Anterior cingulate cortex (tissue), 58 donors: ENCODE data around the gene CCDC137.

Experiments used
- DNase-seq, 58 donors: peaks; one replicate each; lab custom pipeline; 2025; lab: John Stamatoyannopoulos, UW

The CCDC137 gene

GRCh38 chr17:81713004-81713555, 46.5 kb downstream of the CCDC137 start:
- DNase-seq = peak in 11 of 58 donors; percentile 13 to 38 (median 20)

GRCh38 chr17:81713556-81714411, 47.2 kb downstream of the CCDC137 start:
- DNase-seq = no peak

GRCh38 chr17:81714412-81715106, 48.0 kb downstream of the CCDC137 start:
- no peak for DNase-seq

GRCh38 chr17:81715107-81715871, 48.8 kb downstream of the CCDC137 start:
- DNase-seq = no peak

- no peak for DNase-seq
Observed at GRCh38 chr17:81715872-81716673, 49.5 kb downstream of the CCDC137 start.

GRCh38 chr17:81716674-81716996, 50.1 kb downstream of the CCDC137 start:
- no peak for DNase-seq

- DNase-seq = no peak
Observed at GRCh38 chr17:81717049-81717765, 50.7 kb downstream of the CCDC137 start.

- no peak for DNase-seq
Observed at GRCh38 chr17:81717766-81718089, 51.2 kb downstream of the CCDC137 start.

GRCh38 chr17:81719410-81720266, 53.1 kb downstream of the CCDC137 start:
- peak in 29 of 58 donors; percentile 15 to 71 (median 34) for DNase-seq

- no peak for DNase-seq
Observed at GRCh38 chr17:81720267-81721071, 53.9 kb downstream of the CCDC137 start.

- peak in 34 of 58 donors; percentile 13 to 67 (median 38) for DNase-seq
Observed at GRCh38 chr17:81722184-81723120, 55.9 kb downstream of the CCDC137 start.
